ENCODE data around the gene MBD6.
"Not testable (repeated sequence)": the region's sequence is repeated elsewhere in the genome, so short reads cannot be mapped to it uniquely, and the experiment has no call there.

The MBD6 gene

DNA sequence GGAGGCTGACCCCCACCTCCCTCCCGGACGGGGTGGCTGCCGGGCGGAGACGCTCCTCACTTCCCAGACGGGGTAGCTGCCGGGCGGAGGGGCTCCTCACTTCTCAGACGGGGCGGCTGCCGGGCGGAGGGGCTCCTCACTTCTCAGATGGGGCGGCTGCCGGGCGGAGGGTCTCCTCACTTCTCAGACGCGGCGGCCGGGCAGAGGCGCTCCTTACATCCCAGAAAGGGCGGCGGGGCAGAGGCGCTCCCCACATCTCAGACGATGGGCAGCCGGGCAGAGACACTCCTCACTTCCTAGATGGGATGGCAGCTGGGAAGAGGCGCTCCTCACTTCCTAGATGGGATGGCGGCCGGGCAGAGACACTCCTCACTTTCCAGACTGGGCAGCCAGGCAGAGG, 14.8 kb upstream of the MBD6 start:
- not testable (repeated sequence) for H4K91ac ChIP-seq (ENCODE audit: low read depth, low read length); DNase-seq; H3K79me1 ChIP-seq (ENCODE audit: low read length); H3K4me2 ChIP-seq (ENCODE audit: low read length); H2AFZ ChIP-seq (ENCODE audit: insufficient read depth, low read length, poor library complexity); H3K23ac ChIP-seq (ENCODE audit: low read length); H3K14ac ChIP-seq (ENCODE audit: low read length); H2BK5ac ChIP-seq (ENCODE audit: low read depth, low read length, poor library complexity); H3K9ac ChIP-seq (ENCODE audit: low read length); H2BK12ac ChIP-seq (ENCODE audit: low read length); H3K18ac ChIP-seq (ENCODE audit: low read length); H3K4ac ChIP-seq (ENCODE audit: low read depth, low read length); H3K27ac ChIP-seq (ENCODE audit: low read depth, low read length); H3K9me3 ChIP-seq (ENCODE audit: insufficient read depth, low read depth, low read length); H2BK120ac ChIP-seq (ENCODE audit: insufficient read depth, low read length, poor library complexity); H3K27me3 ChIP-seq (ENCODE audit: insufficient read depth, low read length); H4K12ac ChIP-seq (ENCODE audit: low read depth, low read length); H3K79me2 ChIP-seq (ENCODE audit: control insufficient read depth, insufficient read depth, low read length, poor library complexity); H3K4me1 ChIP-seq (ENCODE audit: control insufficient read depth in 1 of 2, insufficient read depth in 2 of 2, low read length in 2 of 2); H4K8ac ChIP-seq (ENCODE audit: low read depth, low read length); H3K4me3 ChIP-seq (ENCODE audit: low read depth, low read length); H2AK5ac ChIP-seq (ENCODE audit: low read length)
- no CpG with 5 or more reads among the region's 28 CpGs for WGBS (ENCODE audit: extremely low coverage, insufficient coverage, insufficient read length)
- peaks cover 58 to 60% of the 10 kb centered on the region in 2 experiments for H3K36me3 ChIP-seq (ENCODE audit: control insufficient read depth in 1 of 2, insufficient read depth in 2 of 2, low read length in 2 of 2)

DNA sequence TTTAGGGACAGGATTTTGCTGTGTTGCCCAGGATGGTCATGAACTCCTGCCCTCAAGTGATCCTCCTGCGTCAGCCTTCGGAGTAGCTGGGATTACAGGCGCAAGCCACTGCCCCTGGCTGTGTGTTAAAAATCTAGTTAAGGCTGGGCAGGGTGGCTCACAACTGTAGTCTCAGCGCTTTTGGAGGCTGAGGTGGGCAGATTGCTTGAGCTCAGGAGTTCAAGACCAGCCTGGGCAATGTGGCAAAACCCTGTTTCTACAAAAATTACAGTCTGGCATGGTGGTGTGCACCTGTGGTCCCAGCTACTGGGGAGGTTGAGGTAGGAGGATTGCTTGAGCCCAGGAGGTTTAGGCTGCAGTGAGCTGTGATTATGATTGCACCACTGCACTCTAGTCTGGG, 11.5 kb upstream of the MBD6 start:
- Histone ChIP-seq H3K4me2 (ENCODE audit: low read length) (no peak overlapping the region), H3K27ac (ENCODE audit: low read depth, low read length) (no peak overlapping the region), H3K79me2 (ENCODE audit: control insufficient read depth, insufficient read depth, low read length, poor library complexity) (no peaks in the 10 kb centered on the region), H2AK5ac (ENCODE audit: low read length) (no peak overlapping the region), H2BK5ac (ENCODE audit: low read depth, low read length, poor library complexity) (no peak overlapping the region), H3K4me1 (ENCODE audit: control insufficient read depth in 1 of 2, insufficient read depth in 2 of 2, low read length in 2 of 2) (no peaks in the 10 kb centered on the region), H3K79me1 (ENCODE audit: low read length) (no peaks in the 10 kb centered on the region), H3K27me3 (ENCODE audit: insufficient read depth, low read length) (no peaks in the 10 kb centered on the region), H3K23ac (ENCODE audit: low read length) (no peak overlapping the region), H4K12ac (ENCODE audit: low read depth, low read length) (no peak overlapping the region), H3K4ac (ENCODE audit: low read depth, low read length) (no peak overlapping the region), H2BK12ac (ENCODE audit: low read length) (no peak overlapping the region), H3K36me3 (ENCODE audit: control insufficient read depth in 1 of 2, insufficient read depth in 2 of 2, low read length in 2 of 2) (peaks cover 52 to 58% of the 10 kb centered on the region in 2 experiments), H4K91ac (ENCODE audit: low read depth, low read length) (no peak overlapping the region), H3K14ac (ENCODE audit: low read length) (no peak overlapping the region), H3K9ac (ENCODE audit: low read length) (no peak overlapping the region), H4K8ac (ENCODE audit: low read depth, low read length) (no peak overlapping the region), H3K9me3 (ENCODE audit: insufficient read depth, low read depth, low read length) (peaks cover 2% of the 10 kb centered on the region), H2BK120ac (ENCODE audit: insufficient read depth, low read length, poor library complexity) (no peak overlapping the region), H2AFZ (ENCODE audit: insufficient read depth, low read length, poor library complexity) (no peak overlapping the region), H3K4me3 (ENCODE audit: low read depth, low read length) (no peak overlapping the region), H3K18ac (ENCODE audit: low read length) (no peak overlapping the region)
- no peak for DNase-seq
- WGBS (ENCODE audit: extremely low coverage, insufficient coverage, insufficient read length): no CpG with 5 or more reads among the region's 4 CpGs

DNA sequence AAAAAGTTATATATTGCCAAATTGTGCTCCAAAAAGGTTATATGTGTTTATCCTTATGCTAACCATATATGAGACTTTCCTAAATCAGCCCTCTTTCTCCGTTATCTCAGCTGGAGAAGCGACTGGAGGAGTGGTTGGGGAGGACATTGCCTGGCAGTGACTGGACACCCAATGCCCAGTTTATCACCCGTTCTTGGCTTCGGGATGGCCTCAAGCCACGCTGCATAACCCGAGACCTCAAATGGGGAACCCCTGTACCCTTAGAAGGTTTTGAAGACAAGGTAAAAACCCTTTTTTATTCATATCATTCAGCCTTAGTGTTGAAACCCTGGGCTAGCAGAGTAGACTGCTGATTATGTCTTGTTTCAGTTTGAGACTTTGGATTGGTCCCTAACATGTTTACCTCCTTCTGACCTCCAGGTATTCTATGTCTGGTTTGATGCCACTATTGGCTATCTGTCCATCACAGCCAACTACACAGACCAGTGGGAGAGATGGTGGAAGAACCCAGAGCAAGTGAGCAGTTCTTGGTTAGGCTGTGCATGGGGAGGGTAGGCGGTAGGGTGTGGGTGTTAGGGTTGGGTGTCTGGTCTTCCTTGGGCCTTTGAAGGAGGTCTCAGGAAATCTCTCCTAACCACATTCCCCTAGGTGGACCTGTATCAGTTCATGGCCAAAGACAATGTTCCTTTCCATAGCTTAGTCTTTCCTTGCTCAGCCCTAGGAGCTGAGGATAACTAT, 10.9 kb upstream of the MBD6 start:
- no CpG with 5 or more reads among the region's 7 CpGs for WGBS (ENCODE audit: extremely low coverage, insufficient coverage, insufficient read length)
- Histone ChIP-seq H3K79me2 (ENCODE audit: control insufficient read depth, insufficient read depth, low read length, poor library complexity) (no peaks in the 10 kb centered on the region), H2BK5ac (ENCODE audit: low read depth, low read length, poor library complexity) (no peak overlapping the region)

DNA sequence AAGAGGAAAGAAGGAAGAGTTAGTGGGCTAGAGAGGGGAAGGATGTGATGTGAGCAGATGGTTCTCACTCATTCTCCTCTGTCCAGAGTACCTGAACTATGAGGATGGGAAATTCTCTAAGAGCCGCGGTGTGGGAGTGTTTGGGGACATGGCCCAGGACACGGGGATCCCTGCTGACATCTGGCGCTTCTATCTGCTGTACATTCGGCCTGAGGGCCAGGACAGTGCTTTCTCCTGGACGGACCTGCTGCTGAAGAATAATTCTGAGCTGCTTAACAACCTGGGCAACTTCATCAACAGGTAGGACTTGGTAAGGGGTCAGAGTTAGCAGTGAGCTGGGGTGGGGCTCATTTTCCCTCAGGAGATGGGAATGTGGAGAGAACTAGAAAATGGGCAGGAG, 10.0 kb upstream of the MBD6 start:
- H3K36me3 ChIP-seq (ENCODE audit: control insufficient read depth in 1 of 2, insufficient read depth in 2 of 2, low read length in 2 of 2): peaks cover 60 to 66% of the 10 kb centered on the region in 2 experiments

More for the DNA sequence above, 10.9 kb upstream of the MBD6 start:
- Histone ChIP-seq H3K27me3 (ENCODE audit: insufficient read depth, low read length) (no peaks in the 10 kb centered on the region), H2AFZ (ENCODE audit: insufficient read depth, low read length, poor library complexity) (no peak overlapping the region), H3K4me2 (ENCODE audit: low read length) (no peak overlapping the region), H3K14ac (ENCODE audit: low read length) (no peak overlapping the region), H3K4me1 (ENCODE audit: control insufficient read depth in 1 of 2, insufficient read depth in 2 of 2, low read length in 2 of 2) (no peaks in the 10 kb centered on the region), H4K12ac (ENCODE audit: low read depth, low read length) (no peak overlapping the region), H3K9ac (ENCODE audit: low read length) (no peak overlapping the region), H3K4ac (ENCODE audit: low read depth, low read length) (no peak overlapping the region), H3K9me3 (ENCODE audit: insufficient read depth, low read depth, low read length) (peaks cover 2% of the 10 kb centered on the region), H4K8ac (ENCODE audit: low read depth, low read length) (no peak overlapping the region), H3K23ac (ENCODE audit: low read length) (no peak overlapping the region), H3K36me3 (ENCODE audit: control insufficient read depth in 1 of 2, insufficient read depth in 2 of 2, low read length in 2 of 2) (peaks cover 55 to 59% of the 10 kb centered on the region in 2 experiments), H4K91ac (ENCODE audit: low read depth, low read length) (no peak overlapping the region), H3K4me3 (ENCODE audit: low read depth, low read length) (no peak overlapping the region), H2BK12ac (ENCODE audit: low read length) (no peak overlapping the region), H2AK5ac (ENCODE audit: low read length) (no peak overlapping the region), H3K79me1 (ENCODE audit: low read length) (no peaks in the 10 kb centered on the region), H2BK120ac (ENCODE audit: insufficient read depth, low read length, poor library complexity) (no peak overlapping the region), H3K18ac (ENCODE audit: low read length) (no peak overlapping the region), H3K27ac (ENCODE audit: low read depth, low read length) (no peak overlapping the region)
- DNase-seq: no peak

More for the DNA sequence above, 10.0 kb upstream of the MBD6 start:
- Histone ChIP-seq H3K4me2 (ENCODE audit: low read length) (no peak overlapping the region), H3K79me2 (ENCODE audit: control insufficient read depth, insufficient read depth, low read length, poor library complexity) (no peaks in the 10 kb centered on the region), H2BK120ac (ENCODE audit: insufficient read depth, low read length, poor library complexity) (no peak overlapping the region), H3K27ac (ENCODE audit: low read depth, low read length) (no peak overlapping the region), H3K9ac (ENCODE audit: low read length) (peak overlapping the region; percentile 36), H2BK5ac (ENCODE audit: low read depth, low read length, poor library complexity) (no peak overlapping the region), H3K4me1 (ENCODE audit: control insufficient read depth in 1 of 2, insufficient read depth in 2 of 2, low read length in 2 of 2) (peaks cover 0 to 1% of the 10 kb centered on the region in 2 experiments), H3K9me3 (ENCODE audit: insufficient read depth, low read depth, low read length) (peaks cover 2% of the 10 kb centered on the region), H2AK5ac (ENCODE audit: low read length) (no peak overlapping the region), H3K18ac (ENCODE audit: low read length) (no peak overlapping the region), H3K23ac (ENCODE audit: low read length) (no peak overlapping the region), H3K79me1 (ENCODE audit: low read length) (no peaks in the 10 kb centered on the region), H2AFZ (ENCODE audit: insufficient read depth, low read length, poor library complexity) (no peak overlapping the region), H3K14ac (ENCODE audit: low read length) (no peak overlapping the region), H4K12ac (ENCODE audit: low read depth, low read length) (no peak overlapping the region), H3K4ac (ENCODE audit: low read depth, low read length) (no peak overlapping the region), H4K8ac (ENCODE audit: low read depth, low read length) (no peak overlapping the region), H2BK12ac (ENCODE audit: low read length) (no peak overlapping the region), H3K4me3 (ENCODE audit: low read depth, low read length) (no peak overlapping the region), H4K91ac (ENCODE audit: low read depth, low read length) (no peak overlapping the region), H3K27me3 (ENCODE audit: insufficient read depth, low read length) (no peaks in the 10 kb centered on the region)
- no peak for DNase-seq
- no CpG with 5 or more reads among the region's 6 CpGs for WGBS (ENCODE audit: extremely low coverage, insufficient coverage, insufficient read length)

Measured in trophoblast cell (in vitro differentiated cells and primary cell).